Measurements from ENCODE around the gene CCM2L. TPM values are rescaled to one million over a fixed set of nuclear protein-coding genes. Genes with fewer than 3 reads are reported as not detected.

CCM2L gene
- total RNA-seq, 1 donor from 2014 or later: 8.6 TPM

GRCh38 chr20:31968291-31969126 lies 41.7 kb upstream of the CCM2L start:
- Histone ChIP-seq H3K27ac (no peak overlapping the region), H3K4me3 (no peak overlapping the region), H3K4me1 (peaks cover 5% of the 10 kb centered on the region), H3K36me3 (no peaks in the 10 kb centered on the region), H3K27me3 (no peaks in the 10 kb centered on the region), H3K9me3 (no peaks in the 10 kb centered on the region)
- DNase-seq (ENCODE audit: extremely low spot score in 2 of 2): no peak
- intact Hi-C loops (cut with DNase I): no loop called here
- TF ChIP-seq CTCF (IDR thresholded peaks at IDR 0.05) (no peak), POLR2A (IDR thresholded peaks at IDR 0.05) (no peak), POLR2AphosphoS5 (IDR thresholded peaks at IDR 0.05; ENCODE audit: insufficient read depth in 1 of 2, low read depth in 1 of 2) (no peak)

GRCh38 chr20:31969991-31970390 lies 40.2 kb upstream of the CCM2L start:
- no peak for TF ChIP-seq POLR2AphosphoS5 (IDR thresholded peaks at IDR 0.05; ENCODE audit: insufficient read depth in 1 of 2, low read depth in 1 of 2)
- TF ChIP-seq CTCF (IDR thresholded peaks at IDR 0.05): no peak
- TF ChIP-seq POLR2A (IDR thresholded peaks at IDR 0.05): no peak
- Histone ChIP-seq H3K36me3 (no peaks in the 10 kb centered on the region), H3K27ac (no peak overlapping the region), H3K4me3 (no peak overlapping the region), H3K9me3 (no peaks in the 10 kb centered on the region), H3K27me3 (no peaks in the 10 kb centered on the region), H3K4me1 (peaks cover 5% of the 10 kb centered on the region)
- intact Hi-C loops (cut with DNase I): no loop called here
- DNase-seq (ENCODE audit: extremely low spot score in 2 of 2): no peak

- intact Hi-C loops (cut with DNase I): no loop called here
- H3K27me3 ChIP-seq: no peaks in the 10 kb centered on the region
- no peaks in the 10 kb centered on the region for H3K36me3 ChIP-seq
- peaks cover 4% of the 10 kb centered on the region for H3K4me1 ChIP-seq
- DNase-seq (ENCODE audit: extremely low spot score in 2 of 2): no peak
- H3K9me3 ChIP-seq: no peaks in the 10 kb centered on the region
- no peak for TF ChIP-seq CTCF (IDR thresholded peaks at IDR 0.05)
- no peak for TF ChIP-seq POLR2AphosphoS5 (IDR thresholded peaks at IDR 0.05; ENCODE audit: insufficient read depth in 1 of 2, low read depth in 1 of 2)
- TF ChIP-seq POLR2A (IDR thresholded peaks at IDR 0.05): no peak
- H3K4me3 ChIP-seq: no peak overlapping the region
- H3K27ac ChIP-seq: no peak overlapping the region
Measured at GRCh38 chr20:31972471-31973021, 37.7 kb upstream of the CCM2L start.

GRCh38 chr20:31974296-31974695 lies 35.9 kb upstream of the CCM2L start:
- H3K27me3 ChIP-seq: no peaks in the 10 kb centered on the region
- no peaks in the 10 kb centered on the region for H3K9me3 ChIP-seq
- H3K36me3 ChIP-seq: no peaks in the 10 kb centered on the region
- DNase-seq (ENCODE audit: extremely low spot score in 2 of 2): no peak
- no peak overlapping the region for H3K4me3 ChIP-seq
- no peaks in the 10 kb centered on the region for H3K4me1 ChIP-seq
- TF ChIP-seq POLR2AphosphoS5 (IDR thresholded peaks at IDR 0.05; ENCODE audit: insufficient read depth in 1 of 2, low read depth in 1 of 2) (no peak), POLR2A (IDR thresholded peaks at IDR 0.05) (no peak), CTCF (IDR thresholded peaks at IDR 0.05) (no peak)
- intact Hi-C loops (cut with DNase I): no loop called here
- H3K27ac ChIP-seq: no peak overlapping the region

GRCh38 chr20:31974951-31975487 lies 35.2 kb upstream of the CCM2L start:
- Histone ChIP-seq H3K4me1 (no peaks in the 10 kb centered on the region), H3K27ac (no peak overlapping the region), H3K36me3 (no peaks in the 10 kb centered on the region), H3K4me3 (no peak overlapping the region), H3K27me3 (no peaks in the 10 kb centered on the region), H3K9me3 (no peaks in the 10 kb centered on the region)
- no peak for DNase-seq (ENCODE audit: extremely low spot score in 2 of 2)
- TF ChIP-seq CTCF (IDR thresholded peaks at IDR 0.05) (no peak), POLR2AphosphoS5 (IDR thresholded peaks at IDR 0.05; ENCODE audit: insufficient read depth in 1 of 2, low read depth in 1 of 2) (no peak), POLR2A (IDR thresholded peaks at IDR 0.05) (no peak)
- intact Hi-C loops (cut with DNase I): no loop called here
